Left lobe of liver (tissue), 2 donors: ENCODE data around the gene FLG. TPM values are rescaled to one million over a fixed set of nuclear protein-coding genes. Genes with fewer than 3 reads are reported as not detected.
"Not testable (repeated sequence)": the region's sequence is repeated elsewhere in the genome, so short reads cannot be mapped to it uniquely, and the experiment has no call there.

Source experiments
- ATAC-seq: fragments of 200-7000 bp; cut with Tn5 transposase; one replicate; pipeline ENCODE4 v1.9.1; 2020; ENCODE audit warnings: mild to moderate bottlenecking, moderate library complexity
- DNase-seq: peaks from one replicate; pipeline ENCODE4 v3.0.0-alpha.2; 2020; ENCODE audit warnings: low spot score
- total RNA-seq: library from RNA; stranded (reverse); gene quantifications from one replicate; pipeline ENCODE4 v1.2.1, GENCODE V29; 2021
- donor health status: DM: no; HTN: no; CAD: no; lungs with moderate emphysema.
- donor health status: DM: no; HTN: yes; CAD: no.

Gene FLG
- not detected for total RNA-seq

DNA sequence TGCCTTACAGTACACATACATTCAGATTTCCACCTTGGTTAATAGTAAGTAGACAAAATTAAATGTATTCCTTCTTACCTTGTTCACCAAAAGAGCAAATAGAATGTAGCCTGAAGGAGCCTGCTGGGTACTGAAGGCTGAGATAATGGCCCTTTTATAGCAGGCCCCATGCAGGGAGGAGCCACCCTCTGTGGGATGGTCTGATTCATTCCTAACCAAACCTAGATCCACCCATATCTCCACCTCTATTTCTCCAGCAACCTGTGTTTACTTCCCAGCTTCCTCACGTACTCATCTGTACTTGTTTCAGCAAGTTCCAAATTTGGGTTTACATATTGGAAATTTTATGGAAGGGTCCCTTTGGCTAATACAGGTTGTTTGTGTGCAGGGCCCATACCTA is at the start of gene FLG:
Gene FLG (minus strand): TSS at position 129 of the 400 bp plus-strand sequence. CDS start 9,783 bp downstream, outside the sequence.
- DNase-seq, result no peak
- no peak for ATAC-seq

DNA sequence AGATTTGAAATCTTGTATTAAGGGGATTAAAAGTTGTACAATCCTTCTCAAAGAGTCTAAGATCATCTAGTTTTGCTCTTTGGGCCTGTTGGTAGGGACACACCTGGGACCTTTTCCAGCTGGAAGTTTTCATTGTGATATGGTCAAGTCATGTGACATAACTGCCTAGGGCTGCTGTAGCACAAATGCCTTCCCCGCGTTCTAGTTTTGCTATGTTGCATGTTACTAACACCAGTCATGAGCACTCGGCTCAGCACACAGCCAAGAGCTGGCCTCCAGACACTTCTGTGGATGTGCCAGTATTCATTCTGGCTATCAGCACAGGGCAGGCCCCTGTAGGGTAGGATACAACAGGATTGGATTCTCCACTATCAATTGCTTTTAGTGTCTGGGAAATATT is 49.4 kb upstream of the FLG start:
- ATAC-seq (no peak), DNase-seq (no peak)

DNA sequence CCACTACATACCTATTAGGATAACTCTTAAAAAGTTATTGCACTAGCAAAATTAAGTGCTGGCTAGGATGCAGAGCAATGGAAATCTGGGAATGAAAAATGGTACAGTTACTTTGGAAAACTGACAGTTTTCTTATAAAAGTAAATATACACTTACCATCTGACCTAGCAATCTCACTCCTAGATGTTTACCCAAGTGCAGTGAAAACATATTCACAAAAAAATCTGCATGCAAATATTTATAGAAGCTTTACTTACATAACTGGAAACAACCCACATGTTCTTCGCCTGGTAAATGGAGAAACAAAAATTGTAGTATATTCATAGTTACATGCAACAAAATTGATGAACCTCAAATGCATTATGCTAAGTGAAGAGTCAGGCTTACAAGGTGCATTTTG is 47.6 kb upstream of the FLG start:
- no peak for ATAC-seq
- no peak for DNase-seq

DNA sequence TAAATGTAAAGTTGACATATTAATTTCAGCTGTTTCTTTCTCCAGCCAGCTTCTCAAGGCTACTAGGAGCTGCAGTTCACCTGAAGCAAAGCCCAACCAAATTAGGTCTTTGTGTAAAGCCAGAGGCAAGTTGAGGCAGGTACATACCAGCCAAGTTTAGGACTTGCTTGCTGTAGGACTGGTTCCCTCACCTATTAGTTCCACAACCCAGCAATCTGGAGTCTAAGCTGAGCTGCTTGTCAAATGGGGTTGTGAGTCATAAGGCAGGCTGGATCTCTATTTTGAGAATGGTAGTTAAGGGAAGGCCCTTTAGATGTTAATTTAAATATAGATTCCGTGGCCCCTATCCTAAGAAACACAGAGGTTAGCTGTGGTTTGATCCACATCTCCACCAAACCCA is 42.4 kb upstream of the FLG start:
- DNase-seq (no peak), ATAC-seq (no peak)

DNA sequence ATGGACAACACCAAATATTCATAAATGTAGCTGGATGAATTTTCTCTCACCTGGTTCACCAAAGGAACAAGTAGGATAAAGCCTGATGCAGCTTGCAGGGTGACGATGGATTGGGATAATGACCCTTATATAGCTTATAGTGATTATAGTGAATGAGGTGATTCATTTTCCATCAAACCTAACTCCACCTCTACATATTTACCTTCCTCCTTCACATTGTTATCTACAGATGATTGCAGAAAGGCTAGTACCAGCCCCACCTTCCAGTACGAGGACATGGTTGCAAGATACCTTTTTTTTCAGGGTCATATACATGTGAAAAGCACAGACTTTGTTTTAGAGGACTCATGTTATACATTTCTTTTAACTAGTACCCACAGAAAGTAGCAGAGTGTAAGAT is 34.9 kb upstream of the FLG start, which contains the start of gene FLG2:
Gene FLG2 (minus strand): TSS at position 101 of the 400 bp plus-strand sequence. CDS start 1,122 bp downstream, outside the sequence.
- no peak for ATAC-seq
- DNase-seq, result no peak

GRCh38 chr1:152356736-152357135 is 31.7 kb upstream of the FLG start:
- no peak for DNase-seq
- no peak for ATAC-seq

DNA sequence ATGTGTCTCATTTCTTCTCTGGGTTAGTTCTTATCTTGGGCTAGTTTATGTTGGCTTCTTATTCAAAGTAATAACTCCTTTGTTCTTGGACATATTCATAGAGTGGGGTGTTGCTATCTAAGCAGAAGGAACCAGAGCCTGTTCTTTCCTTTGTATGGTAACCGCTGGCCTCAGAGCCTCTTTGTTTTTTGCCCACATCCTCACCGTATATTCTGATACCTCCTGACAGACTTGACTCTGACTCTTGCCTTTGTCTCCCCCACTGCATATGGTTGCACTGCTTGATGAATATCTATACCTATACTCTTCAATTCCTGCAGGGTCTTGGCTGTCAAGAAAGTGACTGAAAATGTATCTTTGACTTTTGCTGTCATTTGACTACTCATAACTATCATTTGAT is 24.6 kb upstream of the FLG start:
- ATAC-seq (no peak), DNase-seq (no peak)

DNA sequence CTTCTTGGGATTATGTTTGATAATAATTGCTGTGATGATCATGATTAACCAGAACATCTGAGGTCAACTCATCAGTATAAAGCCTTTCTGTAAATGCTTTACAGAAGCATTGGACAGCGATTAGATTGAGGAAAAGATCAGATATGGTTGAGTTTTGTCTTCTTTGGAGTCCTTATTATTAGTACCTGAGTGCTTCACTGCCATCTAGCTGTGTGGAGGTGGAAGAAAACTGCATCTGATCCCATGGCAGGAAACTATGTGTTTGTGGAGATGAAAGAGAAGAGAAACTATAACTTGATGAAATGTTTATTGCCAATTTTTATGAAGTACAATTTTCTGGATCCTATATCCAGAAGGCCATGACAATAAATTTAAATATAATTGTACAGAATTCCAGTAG is 23.4 kb upstream of the FLG start:
- DNase-seq (no peak), ATAC-seq (no peak)

DNA sequence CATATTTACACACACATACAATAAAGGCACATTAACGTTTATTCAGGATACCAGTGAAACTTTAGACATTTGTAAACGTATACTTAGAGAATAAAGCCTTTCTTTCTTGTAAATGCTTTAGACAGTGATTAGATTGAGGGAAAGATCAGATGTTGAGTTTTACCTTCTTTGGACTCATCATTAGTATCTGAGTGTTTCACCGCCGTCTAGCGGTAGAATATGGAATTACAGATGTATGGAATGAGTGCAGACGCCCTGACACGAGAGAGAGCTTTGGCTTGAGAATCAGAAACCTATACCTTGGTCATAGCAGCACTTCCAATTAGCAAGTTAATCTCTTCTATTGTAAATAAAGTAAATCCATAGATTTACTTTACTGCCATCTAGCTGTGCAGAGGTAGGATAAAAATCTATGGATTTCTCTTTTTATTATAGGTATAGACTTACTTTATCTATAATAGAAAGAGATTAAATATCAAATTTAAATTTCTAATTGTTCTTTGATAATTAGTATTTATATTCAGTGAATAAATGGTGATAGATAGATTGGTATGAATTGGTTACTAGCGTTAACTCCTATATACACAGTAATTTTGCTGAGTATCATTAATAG is 22.2 kb upstream of the FLG start:
- no peak for DNase-seq
- ATAC-seq, result peak; percentile 94

DNA sequence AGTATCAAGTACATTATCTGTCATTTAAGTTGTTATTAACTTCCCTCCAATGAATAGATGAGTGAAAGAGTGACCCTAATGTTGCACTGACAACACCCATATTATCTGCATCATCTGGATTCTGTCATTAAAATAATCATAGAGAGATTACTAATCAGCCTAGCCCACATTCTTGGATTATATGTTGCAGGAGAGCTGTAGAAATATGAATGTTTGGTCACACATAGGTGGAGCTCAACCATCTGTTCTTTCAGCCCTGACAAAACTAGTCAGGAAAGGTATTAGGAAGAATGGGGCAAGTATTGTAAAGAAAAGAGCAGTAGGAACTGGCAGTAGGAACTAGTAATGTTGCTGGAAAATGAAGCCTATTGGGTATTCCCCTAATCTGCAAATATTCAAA is 19.4 kb upstream of the FLG start:
- no peak for ATAC-seq
- DNase-seq, result no peak

- DNase-seq, result no peak
- no peak for ATAC-seq
Observed at GRCh38 chr1:152343006-152343405, 18.0 kb upstream of the FLG start.

DNA sequence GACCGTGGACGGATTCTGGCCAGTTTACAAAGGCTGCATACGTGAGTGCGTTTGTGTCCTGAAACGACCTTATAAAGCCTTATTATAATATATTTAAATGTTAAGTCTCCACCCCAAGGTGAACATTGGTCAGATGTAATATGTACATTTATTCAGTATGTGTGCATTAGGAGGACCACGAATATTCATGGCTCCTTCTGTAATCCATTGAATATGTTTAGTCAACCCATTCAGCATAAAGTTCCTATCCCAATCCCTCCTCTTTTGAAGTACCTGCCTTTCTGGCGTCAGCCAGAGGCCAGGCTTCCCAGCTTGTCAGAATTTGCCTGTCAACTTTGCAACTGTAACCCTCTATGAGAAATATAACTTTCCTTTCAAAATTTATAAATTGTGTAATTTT is 10.4 kb upstream of the FLG start:
- ATAC-seq, result no peak

DNA sequence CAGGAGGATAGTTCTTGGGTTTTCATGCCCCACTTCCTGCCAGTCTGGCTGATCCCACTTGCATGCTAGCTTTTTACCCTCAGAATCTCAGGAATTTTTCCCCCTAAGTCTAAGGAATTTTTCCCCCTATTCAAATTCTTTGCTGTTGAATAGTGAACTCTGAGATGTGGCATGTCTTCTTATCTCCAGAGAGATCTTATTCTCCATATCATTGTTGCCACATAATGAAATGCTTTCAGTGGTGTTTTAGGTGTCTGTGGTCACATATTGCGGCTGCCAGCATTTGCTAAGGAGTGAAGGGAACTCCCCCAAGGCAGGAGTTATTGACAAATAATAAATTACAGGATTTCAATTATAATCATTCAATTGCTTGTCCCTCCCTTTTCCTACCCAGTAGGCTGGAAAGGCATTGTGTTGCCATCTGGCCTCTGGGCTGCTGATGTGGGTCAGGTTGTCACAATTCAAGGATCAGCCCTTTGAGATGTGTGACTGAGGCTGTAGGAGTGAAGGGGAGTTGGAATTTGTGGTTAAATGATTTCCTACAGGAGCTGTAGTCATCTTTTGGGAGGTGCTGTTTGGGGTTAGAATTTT is 3.9 kb upstream of the FLG start:
- DNase-seq, result no peak
- ATAC-seq, result no peak

More for the DNA sequence above, 10.4 kb upstream of the FLG start:
- DNase-seq, result no peak

- ATAC-seq, result no peak
- DNase-seq, result no peak
Observed at GRCh38 chr1:152313970-152314369, 11.1 kb downstream of the FLG start.

GRCh38 chr1:152313319-152313801 is 11.7 kb downstream of the FLG start:
- no peak for DNase-seq

GRCh38 chr1:152312169-152312568 is 12.9 kb downstream of the FLG start:
- not testable (repeated sequence) for DNase-seq, ATAC-seq

More at GRCh38 chr1:152313319-152313801, 11.7 kb downstream of the FLG start:
- no peak for ATAC-seq

DNA sequence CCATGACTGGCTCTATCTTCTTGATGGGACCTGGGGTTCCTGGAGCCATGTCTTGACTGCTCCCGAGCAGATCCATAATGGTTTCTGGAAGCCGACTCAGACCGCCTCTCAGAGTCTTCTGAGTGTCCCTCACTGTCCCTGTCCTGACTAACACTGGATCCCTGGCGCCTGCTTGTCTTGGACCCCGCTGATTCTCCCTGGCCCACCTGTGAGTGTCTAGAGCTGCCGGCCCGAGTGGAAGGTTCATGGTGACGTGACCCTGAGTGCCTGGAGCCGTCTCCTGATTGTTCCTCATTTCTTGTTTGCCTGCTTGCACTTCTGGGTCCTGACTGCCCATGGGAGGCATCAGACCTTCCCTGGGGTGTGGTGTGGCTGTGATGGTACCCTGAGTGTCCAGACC is 15.1 kb downstream of the FLG start:
- DNase-seq, result no peak
- no peak for ATAC-seq

GRCh38 chr1:152309320-152309901 is 15.6 kb downstream of the FLG start:
- not testable (repeated sequence) for ATAC-seq, DNase-seq

- not testable (repeated sequence) for ATAC-seq, DNase-seq
Observed at GRCh38 chr1:152308758-152309157, 16.3 kb downstream of the FLG start.

DNA sequence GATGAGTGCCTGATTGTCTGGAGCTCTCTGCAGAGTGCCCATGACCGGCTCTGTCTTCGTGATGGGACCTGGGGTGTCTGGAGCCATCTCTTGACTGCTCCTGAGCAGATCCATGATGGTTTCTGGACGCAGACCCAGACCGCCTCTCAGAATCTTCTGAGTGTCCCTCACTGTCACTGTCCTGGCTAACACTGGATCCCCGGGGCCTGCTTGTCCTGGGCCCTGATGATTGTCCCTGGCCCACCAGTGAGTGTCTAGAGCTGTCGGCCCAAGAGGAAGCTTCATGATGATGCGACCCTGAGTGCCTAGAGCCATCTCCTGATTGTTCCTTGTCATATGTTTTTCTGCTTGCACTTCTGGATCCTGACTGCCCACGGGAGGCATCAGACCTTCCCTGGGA is 17.1 kb downstream of the FLG start:
- DNase-seq, ATAC-seq: not testable (repeated sequence)

DNA sequence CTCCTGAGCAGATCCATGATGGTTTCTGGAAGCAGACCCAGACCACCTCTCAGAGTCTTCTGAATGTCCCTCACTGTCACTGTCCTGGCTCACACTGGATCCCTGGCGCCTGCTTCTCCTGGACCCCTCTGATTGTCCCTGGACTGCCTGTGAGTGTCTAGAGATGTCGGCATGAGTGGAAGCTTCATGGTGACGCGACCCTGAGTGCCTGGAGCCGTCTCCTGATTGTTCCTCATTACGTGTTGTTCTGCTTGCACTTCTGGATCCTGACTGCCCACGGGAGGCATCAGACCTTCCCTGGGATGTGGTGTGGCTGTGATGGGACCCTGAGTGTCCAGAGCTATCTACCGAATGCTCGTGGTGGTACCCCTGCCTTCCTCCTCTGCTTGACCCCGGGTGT is 18.9 kb downstream of the FLG start:
- DNase-seq, ATAC-seq: not testable (repeated sequence)

DNA sequence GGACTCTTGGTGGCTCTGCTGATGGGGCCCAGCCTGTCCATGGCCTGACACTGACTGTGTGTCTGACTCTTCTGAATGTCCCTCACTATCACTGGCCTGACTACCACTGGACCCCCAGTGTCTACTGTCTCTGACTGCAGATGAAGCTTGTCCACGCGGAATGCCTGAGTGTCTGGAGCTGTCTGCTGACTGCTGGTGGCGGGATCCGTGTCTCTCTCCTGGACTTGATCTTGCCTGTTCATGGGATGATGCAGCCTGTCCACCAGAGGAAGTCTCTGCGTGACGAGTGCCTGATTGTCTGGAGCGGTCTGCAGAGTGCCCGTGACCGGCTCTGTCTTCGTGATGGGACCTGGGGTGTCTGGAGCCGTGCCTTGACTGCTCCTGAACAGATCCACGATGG is 20.3 kb downstream of the FLG start:
- ATAC-seq, result not testable (repeated sequence)
- peak; percentile 26 for DNase-seq
